HG02610 (cell line): ENCODE measurements around the gene ZNF320.
"Not testable (repeated sequence)": the region's sequence is repeated elsewhere in the genome, so short reads cannot be mapped to it uniquely, and the experiment has no call there.

ENCODE experiments used
- ATAC-seq: cut with Tn5 transposase; IDR thresholded peaks from one replicate; pipeline ENCODE4 v1.9.1; 2021; ENCODE audit warnings: mild to moderate bottlenecking, moderate library complexity; ENCODE audit not compliant: unreplicated experiment

ZNF320 gene

GRCh38 chr19:52897138-52897935 lies at the start of gene ZNF320:
Gene ZNF320, minus strand, starts transcription at chr19:52897635. Its CDS starts 7,380 bp downstream, at chr19:52890255.
- ATAC-seq: peak; percentile 96

GRCh38 chr19:52946322-52947310 lies 49.2 kb upstream of the ZNF320 start:
- ATAC-seq: no peak

- ATAC-seq: no peak
Measured at GRCh38 chr19:52945652-52946321, 48.4 kb upstream of the ZNF320 start.

- ATAC-seq: not testable (repeated sequence)
Measured at GRCh38 chr19:52944703-52945493, 47.5 kb upstream of the ZNF320 start.

GRCh38 chr19:52943884-52944643 lies 46.6 kb upstream of the ZNF320 start:
- no peak for ATAC-seq

- ATAC-seq: no peak
Measured at GRCh38 chr19:52943134-52943883, 45.9 kb upstream of the ZNF320 start.

- ATAC-seq: peak; percentile 93
Measured at GRCh38 chr19:52942386-52943133, 45.1 kb upstream of the ZNF320 start.

- ATAC-seq: no peak
Measured at GRCh38 chr19:52941941-52942385, 44.5 kb upstream of the ZNF320 start.

GRCh38 chr19:52941523-52941922 lies 44.1 kb upstream of the ZNF320 start:
- not testable (repeated sequence) for ATAC-seq

- ATAC-seq: not testable (repeated sequence)
Measured at GRCh38 chr19:52940905-52941304, 43.5 kb upstream of the ZNF320 start.

- no peak for ATAC-seq
Measured at GRCh38 chr19:52938761-52939160, 41.3 kb upstream of the ZNF320 start.

- no peak for ATAC-seq
Measured at GRCh38 chr19:52936954-52937325, 39.5 kb upstream of the ZNF320 start.

- no peak for ATAC-seq
Measured at GRCh38 chr19:52936151-52936953, 38.9 kb upstream of the ZNF320 start.

GRCh38 chr19:52935434-52935833 lies 38.0 kb upstream of the ZNF320 start:
- ATAC-seq: no peak

GRCh38 chr19:52924641-52925040 lies 27.2 kb upstream of the ZNF320 start:
- ATAC-seq: not testable (repeated sequence)

- no peak for ATAC-seq
Measured at GRCh38 chr19:52923778-52924593, 26.6 kb upstream of the ZNF320 start.
